CD14-positive monocyte (primary cell): Measurements from ENCODE around the gene DIAPH2. TPM values are rescaled to one million over a fixed set of nuclear protein-coding genes. Genes with fewer than 3 reads are reported as not detected.

Experiments
- DNase-seq, 3 donors: peaks; one replicate each; pipeline ENCODE4 v3.0.0-alpha.2; 2011 to 2022
- H2AFZ ChIP-seq: 2 replicates; pipeline ENCODE4 v1.6.0; 2012; ENCODE audit warnings: mild to moderate bottlenecking, low read depth, low read length, inconsistent platforms; ENCODE audit not compliant: insufficient read depth, poor library complexity, severe bottlenecking
- H3K27ac ChIP-seq, 2 donors: 1 replicate in 1 of 2; 2 replicates in 1 of 2; pipeline ENCODE4 v1.5.1; 2012 to 2013; ENCODE audit warnings: low read length in 2 of 2, control low read depth in 1 of 2, inconsistent platforms in 1 of 2, low read depth in 1 of 2, mild to moderate bottlenecking in 1 of 2
- H3K27me3 ChIP-seq, 2 donors: one replicate each; pipeline versions ENCODE4 v1.6.0 to v1.6.1; 2011 to 2013; ENCODE audit warnings: low read length in 2 of 2; ENCODE audit not compliant: control insufficient read depth in 2 of 2, insufficient read depth in 2 of 2
- H3K36me3 ChIP-seq, 2 donors: replicated peaks in 1 of 2; 1 replicate in 1 of 2; 2 replicates in 1 of 2; pipeline versions ENCODE4 v1.5.1 to v1.6.1; 2012 to 2013; ENCODE audit warnings: low read length in 2 of 2, control low read depth in 1 of 2, inconsistent platforms in 1 of 2, mild to moderate bottlenecking in 1 of 2; ENCODE audit not compliant: insufficient read depth in 2 of 2, control insufficient read depth in 1 of 2
- H3K4me1 ChIP-seq, 2 donors: 1 replicate in 1 of 2; 2 replicates in 1 of 2; pipeline versions ENCODE4 v1.5.1 to v1.6.1; 2012 to 2013; ENCODE audit warnings: low read length in 2 of 2, control low read depth in 1 of 2, inconsistent platforms in 1 of 2, mild to moderate bottlenecking in 1 of 2, moderate library complexity in 1 of 2; ENCODE audit not compliant: insufficient read depth in 2 of 2, control insufficient read depth in 1 of 2
- H3K4me2 ChIP-seq: replicated peaks from 2 replicates; pipeline ENCODE3; 2012; ENCODE audit warnings: low read length, moderate library complexity, mild to moderate bottlenecking; ENCODE audit not compliant: poor library complexity, severe bottlenecking; ENCODE audit errors: extremely low read depth
- H3K4me3 ChIP-seq, 3 experiments: fragments of 200-600 bp in 1 of 3; sonication (generic) in 1 of 3; replicated peaks in 1 of 3; 1 replicate in 2 of 3; 2 replicates in 1 of 3; pipeline ENCODE4 v1.5.1; 2011 to 2013; ENCODE audit warnings: low read length in 3 of 3, mild to moderate bottlenecking in 3 of 3, control low read depth in 2 of 3, low read depth in 2 of 3, inconsistent platforms in 1 of 3, moderate library complexity in 1 of 3
- H3K79me2 ChIP-seq: 2 replicates; pipeline ENCODE4 v1.6.0; 2012; ENCODE audit warnings: mild to moderate bottlenecking, control low read depth, inconsistent platforms, low read length, moderate library complexity; ENCODE audit not compliant: insufficient read depth
- H3K9ac ChIP-seq: 2 replicates; pipeline ENCODE4 v1.6.0; 2017; ENCODE audit warnings: low read length, mild to moderate bottlenecking; ENCODE audit not compliant: insufficient read depth, poor library complexity, severe bottlenecking
- H3K9me3 ChIP-seq, 2 donors: replicated peaks in 1 of 2; 1 replicate in 1 of 2; 2 replicates in 1 of 2; pipeline versions ENCODE4 v1.5.1 to v1.6.1; 2012 to 2013; ENCODE audit warnings: low read length in 2 of 2, control low read depth in 1 of 2; ENCODE audit not compliant: control insufficient read depth in 1 of 2, insufficient read depth in 1 of 2
- H4K20me1 ChIP-seq: 2 replicates; pipeline ENCODE4 v1.6.0; 2012; ENCODE audit warnings: mild to moderate bottlenecking, low read length, control low read depth, moderate library complexity; ENCODE audit not compliant: insufficient read depth
- H3K27ac Mint-ChIP-seq, 7 donors: one replicate each; pipeline ENCODE4 v1.8.0; 2020; ENCODE audit warnings: mild to moderate bottlenecking in 7 of 7, mixed read lengths in 7 of 7, moderate library complexity in 6 of 7, inconsistent platforms in 2 of 7
- H3K27me3 Mint-ChIP-seq, 3 donors: one replicate each; pipeline ENCODE4 v1.8.0; 2021 to 2022; ENCODE audit warnings: low read depth in 3 of 3, mild to moderate bottlenecking in 3 of 3, mixed read lengths in 3 of 3, moderate library complexity in 3 of 3, inconsistent platforms in 1 of 3
- H3K36me3 Mint-ChIP-seq, 2 donors: one replicate each; pipeline ENCODE4 v1.8.0; 2020; ENCODE audit warnings: mixed read lengths in 2 of 2, inconsistent platforms in 1 of 2, mild to moderate bottlenecking in 1 of 2
- H3K4me1 Mint-ChIP-seq: one replicate; pipeline ENCODE4 v1.8.0; 2020; ENCODE audit warnings: mild to moderate bottlenecking, mixed read lengths
- H3K4me3 Mint-ChIP-seq, 2 donors: one replicate each; pipeline ENCODE4 v1.8.0; 2020; ENCODE audit warnings: mild to moderate bottlenecking in 2 of 2, mixed read lengths in 2 of 2, moderate library complexity in 1 of 2
- H3K9me3 Mint-ChIP-seq, 7 donors: one replicate each; pipeline ENCODE4 v1.8.0; 2020 to 2022; ENCODE audit warnings: mixed read lengths in 7 of 7, mild to moderate bottlenecking in 6 of 7, moderate library complexity in 6 of 7, inconsistent platforms in 2 of 7
- WGBS: methylation state at CpG from one replicate; pipeline ENCODE4 v1.1.5; 2013; ENCODE audit warnings: missing lambda C conversion rate; ENCODE audit not compliant: insufficient coverage; 5-methylcytosine and 5-hydroxymethylcytosine counted together
- intact Hi-C, 2 donors: fragments of 100-400 bp; cut with micrococcal nuclease; formaldehyde crosslinking; loops; one replicate each; pipeline versions ENCODE4 v1.15.0 to v1.15.1; 2023
- polyA plus RNA-seq, 3 donors: library from polyadenylated mRNA; depleted of rRNA in 1 of 3; unstranded in 2 of 3; stranded (reverse) in 1 of 3; fragments of 300-500 nt in 2 of 3; fragments of >200 nt in 1 of 3; fragmentation: Illumina TruSeq in 2 of 3; gene quantifications; 1 replicate in 2 of 3; 2 replicates in 1 of 3; pipeline ENCODE4 v1.2.3, GENCODE V29; 2012 to 2021
- TF ChIP-seq, protein P1 (sequence below): fragments of 200-600 bp; IDR thresholded peaks from one replicate; pipeline ENCODE4 v1.8.0; 2022; ENCODE audit warnings: antibody characterized with exemption, mild to moderate bottlenecking

Gene DIAPH2
- polyA plus RNA-seq, 3 donors, result 9.5 to 20.5 (median 11.4) TPM

DNA sequence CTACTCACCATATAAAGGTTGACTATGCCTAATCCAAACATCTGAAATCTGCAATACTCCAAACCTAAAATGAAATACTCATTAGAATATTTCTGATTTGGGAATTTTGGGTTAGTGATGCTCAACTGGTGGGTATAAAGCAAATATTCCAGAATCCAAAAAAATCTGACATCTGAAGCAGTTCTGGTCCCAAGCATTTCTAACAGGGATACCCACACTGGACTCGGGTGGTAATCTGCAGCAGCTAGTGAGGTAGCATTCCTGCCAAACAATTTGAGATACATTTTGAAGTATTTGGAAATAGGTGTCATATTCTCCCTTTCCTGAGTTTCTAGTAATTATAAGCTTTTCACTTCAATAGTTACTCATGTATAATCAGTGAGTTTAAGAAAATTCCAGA lies 149.5 kb downstream of the DIAPH2 start:
- no peak for DNase-seq
- Histone ChIP-seq H3K4me2 (no peak overlapping the region), H3K27me3 (no peaks in the 10 kb centered on the region), H3K79me2 (no peaks in the 10 kb centered on the region), H4K20me1 (peaks cover 17% of the 10 kb centered on the region), H3K36me3 (no peaks in the 10 kb centered on the region), H3K27ac (no peak overlapping the region), H3K9ac (no peak overlapping the region), H2AFZ (no peak overlapping the region), H3K9me3 (no peaks in the 10 kb centered on the region), H3K4me3 (no peak overlapping the region), H3K4me1 (no peaks in the 10 kb centered on the region)
- intact Hi-C loops, result no loop called here
- whole genome bisulfite sequencing, result 100% methylated on average over 1 of the region's 1 CpG
- Mint-ChIP-seq H3K9me3 (no peaks in the 10 kb centered on the region), H3K27ac (no peak overlapping the region), H3K4me3 (no peak overlapping the region), H3K36me3 (no peaks in the 10 kb centered on the region), H3K4me1 (no peaks in the 10 kb centered on the region), H3K27me3 (peaks cover 0 to 4% (median 0%) of the 10 kb centered on the region in 3 donors)
- TF ChIP-seq, protein P1, sequence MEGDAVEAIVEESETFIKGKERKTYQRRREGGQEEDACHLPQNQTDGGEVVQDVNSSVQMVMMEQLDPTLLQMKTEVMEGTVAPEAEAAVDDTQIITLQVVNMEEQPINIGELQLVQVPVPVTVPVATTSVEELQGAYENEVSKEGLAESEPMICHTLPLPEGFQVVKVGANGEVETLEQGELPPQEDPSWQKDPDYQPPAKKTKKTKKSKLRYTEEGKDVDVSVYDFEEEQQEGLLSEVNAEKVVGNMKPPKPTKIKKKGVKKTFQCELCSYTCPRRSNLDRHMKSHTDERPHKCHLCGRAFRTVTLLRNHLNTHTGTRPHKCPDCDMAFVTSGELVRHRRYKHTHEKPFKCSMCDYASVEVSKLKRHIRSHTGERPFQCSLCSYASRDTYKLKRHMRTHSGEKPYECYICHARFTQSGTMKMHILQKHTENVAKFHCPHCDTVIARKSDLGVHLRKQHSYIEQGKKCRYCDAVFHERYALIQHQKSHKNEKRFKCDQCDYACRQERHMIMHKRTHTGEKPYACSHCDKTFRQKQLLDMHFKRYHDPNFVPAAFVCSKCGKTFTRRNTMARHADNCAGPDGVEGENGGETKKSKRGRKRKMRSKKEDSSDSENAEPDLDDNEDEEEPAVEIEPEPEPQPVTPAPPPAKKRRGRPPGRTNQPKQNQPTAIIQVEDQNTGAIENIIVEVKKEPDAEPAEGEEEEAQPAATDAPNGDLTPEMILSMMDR, result no peak

DNA sequence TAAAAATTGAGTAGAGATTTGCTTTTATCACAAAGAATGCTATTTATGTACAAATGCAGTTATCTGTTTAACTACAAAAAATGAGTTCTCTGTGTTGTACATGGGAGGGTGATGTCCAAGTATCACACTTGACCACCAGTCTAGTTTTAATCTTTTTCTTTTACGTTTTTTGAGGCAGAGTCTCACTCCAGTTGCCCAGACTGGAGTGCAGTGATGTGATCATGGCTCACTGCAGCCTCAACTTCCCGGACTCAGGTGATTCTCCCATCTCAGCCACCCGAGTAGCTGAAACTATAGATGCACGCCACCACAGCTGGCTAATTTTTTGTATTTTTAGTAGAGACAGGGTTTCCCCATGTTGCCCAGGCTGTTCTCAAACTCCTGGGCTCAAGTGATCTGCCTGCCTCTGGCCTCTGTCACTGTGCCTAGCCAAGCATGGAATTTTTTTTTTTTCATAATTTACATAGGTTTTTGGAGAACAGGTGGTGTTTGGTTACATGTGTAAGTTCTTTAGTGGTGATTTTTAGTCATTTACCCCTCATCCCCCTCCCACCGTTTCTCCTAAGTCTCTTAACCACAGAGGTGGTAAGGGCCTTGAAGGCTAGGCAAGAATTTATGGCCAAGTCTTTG lies 151.1 kb downstream of the DIAPH2 start:
- peaks cover 19% of the 10 kb centered on the region for H4K20me1 ChIP-seq
- no peaks in the 10 kb centered on the region for H3K36me3 Mint-ChIP-seq
- peaks cover 0 to 2% (median 0%) of the 10 kb centered on the region in 7 donors for H3K9me3 Mint-ChIP-seq
- H3K27me3 ChIP-seq, result no peaks in the 10 kb centered on the region
- H3K4me1 ChIP-seq, result no peaks in the 10 kb centered on the region
- H3K27ac Mint-ChIP-seq, result no peak overlapping the region
- no peak overlapping the region for H3K27ac ChIP-seq
- H3K4me3 ChIP-seq, result no peak overlapping the region
- H3K9me3 ChIP-seq, result no peaks in the 10 kb centered on the region
- no peak overlapping the region for H3K9ac ChIP-seq
- H3K79me2 ChIP-seq, result no peaks in the 10 kb centered on the region
- H3K4me2 ChIP-seq, result no peak overlapping the region
- intact Hi-C loops, result no loop called here
- WGBS, result no CpG with 5 or more reads among the region's 5 CpGs
- H3K27me3 Mint-ChIP-seq, result peaks cover 0 to 5% (median 0%) of the 10 kb centered on the region in 3 donors
- no peak for DNase-seq
- TF ChIP-seq, protein P1, result no peak
- no peaks in the 10 kb centered on the region for H3K4me1 Mint-ChIP-seq
- no peak overlapping the region for H3K4me3 Mint-ChIP-seq
- H3K36me3 ChIP-seq, result no peaks in the 10 kb centered on the region
- no peak overlapping the region for H2AFZ ChIP-seq
